HG02870 (cell line): ENCODE measurements around the gene RASIP1.
"Not testable (repeated sequence)": the region's sequence is repeated elsewhere in the genome, so short reads cannot be mapped to it uniquely, and the experiment has no call there.

Source experiments
- ATAC-seq: cut with Tn5 transposase; IDR thresholded peaks from one replicate; pipeline ENCODE4 v1.9.1; 2021; ENCODE audit warnings: mild to moderate bottlenecking, moderate library complexity; ENCODE audit not compliant: unreplicated experiment

The RASIP1 gene

GRCh38 chr19:48737360-48737998 lies 2.9 kb downstream of the RASIP1 start:
- no peak for ATAC-seq

GRCh38 chr19:48735031-48735615 lies 5.3 kb downstream of the RASIP1 start:
- ATAC-seq, result no peak

GRCh38 chr19:48734625-48735024 lies 5.8 kb downstream of the RASIP1 start:
- ATAC-seq, result no peak

- ATAC-seq, result no peak
These were observed 9.0 kb downstream of the RASIP1 start for GRCh38 chr19:48731452-48731851.

- no peak for ATAC-seq
These were observed 11.3 kb downstream of the RASIP1 start for GRCh38 chr19:48728911-48729664.

GRCh38 chr19:48726556-48726955 lies 13.9 kb downstream of the RASIP1 start:
- no peak for ATAC-seq

GRCh38 chr19:48724796-48725753 lies 15.3 kb downstream of the RASIP1 start:
- no peak for ATAC-seq

- ATAC-seq, result no peak
These were observed 18.2 kb downstream of the RASIP1 start for GRCh38 chr19:48722196-48722708.

GRCh38 chr19:48720613-48721296 lies 19.7 kb downstream of the RASIP1 start:
- peak; percentile 85 for ATAC-seq

GRCh38 chr19:48720251-48720612 lies 20.2 kb downstream of the RASIP1 start:
- peak; percentile 13 for ATAC-seq

GRCh38 chr19:48719263-48720171 lies 20.9 kb downstream of the RASIP1 start, which contains the start of gene MAMSTR:
TSS of gene MAMSTR (minus strand) at chr19:48719725. CDS start at chr19:48719031, 694 bp downstream.
- no peak for ATAC-seq

- no peak for ATAC-seq
These were observed 21.6 kb downstream of the RASIP1 start for GRCh38 chr19:48718711-48719231.

- ATAC-seq, result not testable (repeated sequence)
These were observed 22.3 kb downstream of the RASIP1 start for GRCh38 chr19:48718106-48718505.

GRCh38 chr19:48716562-48717291 lies 23.7 kb downstream of the RASIP1 start:
- no peak for ATAC-seq

- no peak for ATAC-seq
These were observed 24.7 kb downstream of the RASIP1 start for GRCh38 chr19:48715681-48716171.

- ATAC-seq, result no peak
These were observed 25.4 kb downstream of the RASIP1 start for GRCh38 chr19:48714759-48715675.
